Memory B cell (primary cell): ENCODE data around the gene B3GNT5.

Experiments used
- ATAC-seq: fragments of 150-1000 bp; cut with Tn5 transposase; 2 replicates; pipeline ENCODE4 v1.10.0; 2021; ENCODE audit warnings: low read depth, mild to moderate bottlenecking, moderate library complexity
- DNase-seq, 2 donors: peaks; one replicate each; pipeline ENCODE4 v3.0.0; 2022; ENCODE audit warnings: low spot score in 2 of 2
- H3K27ac Mint-ChIP-seq: one replicate; pipeline ENCODE4 v1.8.0; 2022; ENCODE audit warnings: mild to moderate bottlenecking, moderate library complexity, mixed read lengths
- H3K27me3 Mint-ChIP-seq: one replicate; pipeline ENCODE4 v1.8.0; 2022; ENCODE audit warnings: mixed read lengths
- H3K36me3 Mint-ChIP-seq: one replicate; pipeline ENCODE4 v1.8.0; 2022; ENCODE audit warnings: mild to moderate bottlenecking, mixed read lengths
- H3K4me1 Mint-ChIP-seq: one replicate; pipeline ENCODE4 v1.8.0; 2022; ENCODE audit warnings: mixed read lengths
- H3K4me3 Mint-ChIP-seq: one replicate; pipeline ENCODE4 v1.8.0; 2022; ENCODE audit warnings: mild to moderate bottlenecking, moderate library complexity, mixed read lengths
- H3K9me3 Mint-ChIP-seq: one replicate; pipeline ENCODE4 v1.8.0; 2022; ENCODE audit warnings: mixed read lengths

B3GNT5 gene

DNA sequence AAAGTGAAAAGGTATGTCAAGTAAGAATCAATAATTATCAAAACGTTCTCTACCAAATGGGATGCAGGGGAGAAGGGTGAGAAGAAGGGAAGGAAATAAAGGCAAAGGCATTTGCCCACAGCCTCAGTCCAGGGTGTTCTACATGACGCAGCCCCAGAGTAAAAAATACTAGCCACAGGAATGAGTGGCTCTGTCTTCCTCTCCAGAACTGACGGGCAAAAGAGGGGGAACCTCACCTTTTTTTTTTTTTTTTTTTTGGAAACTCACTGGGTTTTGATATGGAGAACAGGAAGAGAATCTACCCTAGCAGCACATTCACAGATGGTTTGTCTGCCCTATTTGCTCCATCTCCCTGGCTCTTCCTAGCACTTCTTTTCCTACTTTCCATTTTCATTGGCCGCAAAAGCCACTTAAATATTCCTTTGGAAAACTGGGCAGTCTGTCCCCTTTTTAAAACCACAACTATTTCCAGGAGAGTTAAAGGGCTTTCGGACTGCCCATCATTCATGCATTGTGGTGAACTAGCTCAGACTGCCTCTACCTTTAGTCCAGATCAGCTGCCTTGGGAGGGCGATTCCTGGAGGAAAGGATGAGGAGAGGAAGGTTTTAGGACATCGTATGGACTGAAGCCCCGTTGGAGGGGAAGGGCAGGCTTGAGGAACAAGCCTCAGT lies 28.2 kb downstream of the B3GNT5 start:
- no peak overlapping the region for H3K4me3 Mint-ChIP-seq
- DNase-seq, result no peak
- H3K4me1 Mint-ChIP-seq, result peaks cover 7% of the 10 kb centered on the region
- no peak overlapping the region for H3K27ac Mint-ChIP-seq
- no peak for ATAC-seq
- no peaks in the 10 kb centered on the region for H3K36me3 Mint-ChIP-seq
- H3K9me3 Mint-ChIP-seq, result no peaks in the 10 kb centered on the region
- H3K27me3 Mint-ChIP-seq, result peaks cover 5% of the 10 kb centered on the region

DNA sequence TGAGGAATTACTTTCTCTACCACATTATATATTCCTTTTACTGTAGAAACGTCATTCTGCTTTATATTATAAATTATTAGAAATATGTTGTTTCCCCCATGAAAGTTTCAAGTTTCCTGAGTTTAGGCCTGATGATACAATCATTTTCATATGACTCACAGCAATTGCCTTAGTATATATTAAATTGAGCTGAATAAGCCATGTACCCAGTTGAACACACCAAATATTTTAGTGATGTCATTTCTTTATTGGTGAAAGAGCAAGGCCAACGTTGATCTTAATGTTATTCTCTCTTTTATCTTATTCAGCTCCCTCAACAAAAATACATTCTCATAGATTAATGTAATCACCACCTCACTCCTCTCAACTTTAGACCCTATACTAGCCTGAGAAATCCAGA lies 30.8 kb downstream of the B3GNT5 start:
- Mint-ChIP-seq H3K27ac (no peak overlapping the region), H3K4me3 (no peak overlapping the region), H3K9me3 (no peaks in the 10 kb centered on the region), H3K36me3 (no peaks in the 10 kb centered on the region), H3K4me1 (peaks cover 8% of the 10 kb centered on the region), H3K27me3 (peaks cover 5% of the 10 kb centered on the region)
- ATAC-seq (no peak), DNase-seq (no peak)

DNA sequence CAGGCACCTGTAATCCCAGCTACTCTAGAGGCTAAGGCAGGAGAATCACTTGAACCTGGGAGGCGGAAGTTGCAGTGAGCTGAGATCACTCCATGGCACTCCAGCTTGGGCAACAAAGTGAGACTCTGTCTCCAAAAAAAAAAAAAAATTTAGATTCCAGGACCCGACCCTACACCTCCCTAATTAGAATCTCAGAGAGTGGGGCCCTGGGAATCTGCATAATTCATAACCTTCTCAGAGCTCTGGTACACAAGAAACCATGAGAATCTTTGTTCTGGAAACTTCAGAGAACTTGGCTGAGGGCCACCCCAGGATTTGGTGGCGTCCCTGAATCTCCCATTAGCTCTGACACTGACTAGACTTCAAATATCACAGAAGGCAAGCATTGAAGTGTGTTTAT lies 31.5 kb downstream of the B3GNT5 start:
- H3K36me3 Mint-ChIP-seq, result no peaks in the 10 kb centered on the region
- no peaks in the 10 kb centered on the region for H3K9me3 Mint-ChIP-seq
- H3K4me1 Mint-ChIP-seq, result peaks cover 8% of the 10 kb centered on the region
- DNase-seq, result no peak
- H3K27ac Mint-ChIP-seq, result no peak overlapping the region
- no peak overlapping the region for H3K4me3 Mint-ChIP-seq
- peaks cover 5% of the 10 kb centered on the region for H3K27me3 Mint-ChIP-seq
- no peak for ATAC-seq

GRCh38 chr3:183285318-183285717 lies 32.3 kb downstream of the B3GNT5 start:
- ATAC-seq, result no peak
- peak overlapping the region; percentile 46 for H3K4me3 Mint-ChIP-seq
- H3K9me3 Mint-ChIP-seq, result no peaks in the 10 kb centered on the region
- H3K36me3 Mint-ChIP-seq, result no peaks in the 10 kb centered on the region
- H3K27me3 Mint-ChIP-seq, result peaks cover 5% of the 10 kb centered on the region
- peaks cover 8% of the 10 kb centered on the region for H3K4me1 Mint-ChIP-seq
- DNase-seq, result no peak
- H3K27ac Mint-ChIP-seq, result peak overlapping the region; percentile 94

GRCh38 chr3:183285828-183286457 lies 32.9 kb downstream of the B3GNT5 start:
- Mint-ChIP-seq H3K36me3 (no peaks in the 10 kb centered on the region), H3K9me3 (no peaks in the 10 kb centered on the region), H3K27me3 (peaks cover 5% of the 10 kb centered on the region), H3K4me1 (peaks cover 8% of the 10 kb centered on the region), H3K27ac (peak overlapping the region; percentile 94), H3K4me3 (peak overlapping the region; percentile 46)
- peak; percentile 57 to 77 for DNase-seq
- peak; percentile 97 for ATAC-seq

DNA sequence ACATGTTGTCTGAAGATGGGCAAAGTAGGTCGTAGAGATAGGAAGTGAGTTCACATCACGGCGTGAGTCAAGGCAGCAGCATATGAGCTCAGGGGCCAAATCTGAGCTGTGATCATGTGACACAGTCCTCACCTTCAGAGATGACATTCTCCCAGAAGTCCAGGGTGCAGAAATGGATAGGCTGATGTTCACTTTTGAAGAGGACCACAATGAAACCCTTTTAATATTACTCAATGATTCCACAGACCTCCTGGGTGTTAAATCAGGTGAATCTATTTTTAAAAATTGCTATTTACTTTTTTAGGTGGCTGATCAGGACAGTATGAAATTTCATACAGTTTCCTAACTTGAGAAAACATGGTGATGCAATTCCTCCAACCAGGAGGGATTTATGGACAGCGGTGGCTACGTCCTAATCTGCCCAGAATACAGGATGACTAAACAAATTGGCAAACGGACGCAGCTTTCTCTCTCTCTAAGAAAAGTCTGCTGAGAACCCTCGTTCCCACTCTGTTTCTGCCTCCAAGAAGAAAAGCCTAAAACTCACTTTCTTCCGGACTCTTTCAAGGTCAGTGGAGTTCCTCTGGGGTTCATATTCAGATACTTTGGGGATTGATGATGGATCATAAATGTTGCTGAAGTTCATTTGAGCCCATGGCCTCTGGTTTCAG lies 34.4 kb downstream of the B3GNT5 start:
- peak overlapping the region; percentile 94 for H3K27ac Mint-ChIP-seq

GRCh38 chr3:183288117-183288516 lies 35.1 kb downstream of the B3GNT5 start:
- Mint-ChIP-seq H3K27me3 (peaks cover 3% of the 10 kb centered on the region), H3K9me3 (no peaks in the 10 kb centered on the region), H3K36me3 (no peaks in the 10 kb centered on the region), H3K4me1 (peaks cover 8% of the 10 kb centered on the region), H3K4me3 (no peak overlapping the region), H3K27ac (no peak overlapping the region)
- ATAC-seq (no peak), DNase-seq (no peak)

More for the DNA sequence above, 34.4 kb downstream of the B3GNT5 start:
- Mint-ChIP-seq H3K4me1 (peaks cover 8% of the 10 kb centered on the region), H3K4me3 (no peak overlapping the region), H3K9me3 (no peaks in the 10 kb centered on the region), H3K36me3 (no peaks in the 10 kb centered on the region), H3K27me3 (peaks cover 5% of the 10 kb centered on the region)
- DNase-seq (no peak), ATAC-seq (no peak)

DNA sequence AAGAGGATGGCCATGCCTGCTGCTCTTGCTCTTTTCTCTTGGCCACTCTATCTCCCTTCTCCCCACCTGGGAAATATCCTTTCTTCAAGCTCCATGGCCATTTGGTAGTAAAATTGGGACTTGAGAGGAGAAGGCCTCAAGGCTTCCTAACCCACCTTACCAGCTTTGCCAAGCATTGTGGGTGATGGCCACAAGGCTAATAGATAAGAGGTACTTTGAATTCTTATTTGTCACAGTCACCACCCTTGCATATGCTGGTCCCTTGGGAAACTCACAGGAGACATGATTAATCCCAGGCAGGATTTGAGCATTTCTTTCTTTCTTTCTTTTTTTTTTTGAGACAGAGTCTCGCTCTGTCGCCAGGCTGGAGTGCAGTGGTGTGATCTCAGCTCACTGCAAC lies 37.2 kb downstream of the B3GNT5 start:
- DNase-seq (no peak), ATAC-seq (no peak)
- Mint-ChIP-seq H3K9me3 (no peaks in the 10 kb centered on the region), H3K4me1 (peaks cover 8% of the 10 kb centered on the region), H3K27me3 (peaks cover 2% of the 10 kb centered on the region), H3K36me3 (no peaks in the 10 kb centered on the region), H3K4me3 (no peak overlapping the region), H3K27ac (no peak overlapping the region)

DNA sequence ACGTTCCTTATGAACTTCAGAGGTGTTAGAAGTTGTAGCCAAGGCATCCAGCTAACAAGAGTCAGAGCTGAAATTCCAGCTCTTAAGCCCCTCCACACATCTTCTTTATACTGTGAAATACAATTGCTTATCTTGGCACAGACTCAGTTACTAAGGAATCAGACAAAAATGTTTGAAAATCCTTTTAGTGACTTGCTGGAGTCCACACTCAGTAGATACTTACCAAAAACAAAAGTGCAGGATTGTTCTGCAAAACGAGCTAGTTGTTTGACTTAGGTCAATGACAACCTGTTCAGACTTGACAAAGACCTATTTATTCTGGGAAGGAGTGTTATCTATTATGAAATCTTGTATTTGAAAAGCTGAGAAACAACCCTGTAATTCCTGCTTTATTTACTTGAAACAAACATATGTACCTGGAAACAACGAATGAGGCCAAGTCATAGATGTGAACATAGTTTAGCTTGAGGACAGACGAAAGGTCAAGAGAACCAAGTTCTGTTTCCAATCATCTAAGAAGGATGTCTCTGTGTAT lies 38.5 kb downstream of the B3GNT5 start:
- Mint-ChIP-seq H3K4me3 (no peak overlapping the region), H3K36me3 (no peaks in the 10 kb centered on the region), H3K27ac (no peak overlapping the region), H3K9me3 (no peaks in the 10 kb centered on the region), H3K4me1 (no peaks in the 10 kb centered on the region), H3K27me3 (peaks cover 2% of the 10 kb centered on the region)
- ATAC-seq, result no peak
- no peak for DNase-seq

DNA sequence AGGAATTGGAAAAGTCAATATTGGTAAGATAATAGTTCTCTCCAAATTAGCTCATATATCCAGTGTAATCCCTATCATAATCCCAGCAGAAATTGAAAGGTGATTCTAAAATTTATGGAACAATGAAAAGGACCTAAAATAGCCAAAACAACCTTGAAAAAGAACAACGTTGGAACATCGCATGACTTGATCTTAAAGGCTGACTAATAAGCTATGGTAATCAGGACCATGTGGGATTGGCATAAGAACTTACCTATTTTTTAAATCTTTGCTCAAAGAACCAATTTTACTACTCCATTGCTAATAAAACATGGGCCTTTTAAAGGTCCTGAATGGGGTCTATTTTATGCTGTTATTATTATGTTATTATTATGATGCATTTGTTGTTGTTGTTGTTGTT lies 40.9 kb downstream of the B3GNT5 start:
- ATAC-seq, result no peak
- DNase-seq, result no peak
- Mint-ChIP-seq H3K9me3 (no peaks in the 10 kb centered on the region), H3K36me3 (peaks cover 2% of the 10 kb centered on the region), H3K4me3 (no peak overlapping the region), H3K27ac (no peak overlapping the region), H3K4me1 (no peaks in the 10 kb centered on the region), H3K27me3 (peaks cover 3% of the 10 kb centered on the region)

- no peak overlapping the region for H3K4me3 Mint-ChIP-seq
- ATAC-seq, result no peak
- no peak for DNase-seq
- H3K4me1 Mint-ChIP-seq, result no peaks in the 10 kb centered on the region
- H3K36me3 Mint-ChIP-seq, result peaks cover 2% of the 10 kb centered on the region
- no peak overlapping the region for H3K27ac Mint-ChIP-seq
- peaks cover 3% of the 10 kb centered on the region for H3K27me3 Mint-ChIP-seq
- no peaks in the 10 kb centered on the region for H3K9me3 Mint-ChIP-seq
Observed at GRCh38 chr3:183295211-183295610, 42.2 kb downstream of the B3GNT5 start.

DNA sequence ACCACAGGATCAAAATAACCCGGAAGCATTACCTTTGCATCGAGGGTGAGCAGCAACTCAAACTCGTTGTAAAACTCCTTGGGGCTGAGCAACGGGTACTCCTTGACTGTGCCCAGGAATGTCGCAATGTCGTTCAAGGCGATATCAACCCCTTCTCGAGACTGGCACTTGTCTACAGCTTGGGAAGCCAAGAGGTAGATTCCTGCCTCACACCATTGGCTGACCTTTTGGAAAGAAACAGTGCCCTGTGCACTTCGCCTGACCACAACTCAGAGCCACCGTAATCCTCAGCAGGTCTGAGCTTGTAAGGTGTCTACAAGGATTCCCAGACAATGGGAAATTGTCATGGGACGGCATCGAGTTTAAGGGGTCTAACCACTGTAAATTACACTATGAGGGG lies 43.9 kb downstream of the B3GNT5 start:
- no peak for DNase-seq
- Mint-ChIP-seq H3K9me3 (no peaks in the 10 kb centered on the region), H3K4me1 (no peaks in the 10 kb centered on the region), H3K27ac (no peak overlapping the region), H3K4me3 (no peak overlapping the region), H3K36me3 (peaks cover 2% of the 10 kb centered on the region), H3K27me3 (peaks cover 1% of the 10 kb centered on the region)
- ATAC-seq, result no peak

GRCh38 chr3:183298701-183299153 lies 45.7 kb downstream of the B3GNT5 start:
- Mint-ChIP-seq H3K4me1 (no peaks in the 10 kb centered on the region), H3K9me3 (no peaks in the 10 kb centered on the region)
- no peak for ATAC-seq

DNA sequence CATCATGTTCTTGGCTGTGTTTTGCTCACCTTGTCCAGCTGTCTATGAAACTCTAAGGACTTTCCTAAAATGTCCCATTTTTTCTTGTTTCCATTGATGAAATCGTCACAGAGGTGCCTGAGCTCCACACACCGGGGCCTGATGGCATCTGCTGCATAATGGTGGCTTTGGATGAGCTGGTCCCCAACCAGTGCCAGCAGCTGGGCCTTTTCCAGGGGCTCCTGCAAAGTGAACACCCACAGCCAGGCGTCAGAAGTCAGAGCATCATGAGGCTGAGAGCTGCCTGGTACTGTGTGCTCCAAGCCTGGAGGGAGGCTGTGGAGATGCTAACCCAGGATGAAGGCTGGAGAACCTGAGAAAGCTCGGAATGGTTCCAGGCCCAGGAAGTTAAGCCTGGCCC lies 46.9 kb downstream of the B3GNT5 start:
- H3K4me1 Mint-ChIP-seq, result no peaks in the 10 kb centered on the region
- DNase-seq, result no peak
- H3K27ac Mint-ChIP-seq, result no peak overlapping the region
- H3K4me3 Mint-ChIP-seq, result no peak overlapping the region
- no peak for ATAC-seq
- no peaks in the 10 kb centered on the region for H3K9me3 Mint-ChIP-seq
- H3K27me3 Mint-ChIP-seq, result peaks cover 1% of the 10 kb centered on the region
- peaks cover 2% of the 10 kb centered on the region for H3K36me3 Mint-ChIP-seq

More at GRCh38 chr3:183298701-183299153, 45.7 kb downstream of the B3GNT5 start:
- DNase-seq, result no peak
- Mint-ChIP-seq H3K27ac (no peak overlapping the region), H3K27me3 (peaks cover 1% of the 10 kb centered on the region), H3K4me3 (no peak overlapping the region), H3K36me3 (peaks cover 2% of the 10 kb centered on the region)
